ENCODE measurements around the gene LAMTOR5. TPM values are rescaled to one million over a fixed set of nuclear protein-coding genes. Genes with fewer than 3 reads are reported as not detected.

Gene LAMTOR5
- total RNA-seq, 2 experiments from 2014 or later = 105 to 108 TPM

- no peak overlapping the region for H3K4me3 Mint-ChIP-seq
- intact Hi-C loops (cut with DNase I, micrococcal nuclease) = no loop called here
Observed at GRCh38 chr1:110375490-110375889, 32.0 kb downstream of the LAMTOR5 start.

GRCh38 chr1:110370827-110371226 lies 36.7 kb downstream of the LAMTOR5 start:
- H3K4me3 Mint-ChIP-seq = no peak overlapping the region
- Histone ChIP-seq H3K27ac (ENCODE audit: low read depth in 1 of 2, low read length in 2 of 2) (no peak overlapping the region), H3K4me1 (ENCODE audit: insufficient read depth, low read length) (no peaks in the 10 kb centered on the region), H3K4me3 (ENCODE audit: low read length) (no peak overlapping the region), H3K27me3 (ENCODE audit: control insufficient read depth in 1 of 2, insufficient read depth in 2 of 2, low read length in 2 of 2) (no peaks in the 10 kb centered on the region), H3K36me3 (ENCODE audit: insufficient read depth, low read length) (peaks cover 21% of the 10 kb centered on the region), H3K9me3 (ENCODE audit: control insufficient read depth in 1 of 2, insufficient read depth in 1 of 2, low read length in 2 of 2) (no peaks in the 10 kb centered on the region)
- intact Hi-C loops (cut with DNase I, micrococcal nuclease) = no loop called here
- no peak for TF ChIP-seq CTCF (IDR thresholded peaks at IDR 0.05)
- DNase-seq (no peak), ATAC-seq (ENCODE audit: poor library complexity) (no peak)
- no peaks in the 10 kb centered on the region for H3K4me1 Mint-ChIP-seq (ENCODE audit: low read depth)
- ChIA-PET CTCF (interaction anchor here (1.0 kb wide), 1 partner anchor 163 kb away, joined by 3 read pairs; no protein-coding TSS in a partner anchor), POLR2A (no interaction called here)
- no peaks in the 10 kb centered on the region for H3K9me3 Mint-ChIP-seq
- no peaks in the 10 kb centered on the region for H3K27me3 Mint-ChIP-seq
- peaks cover 49% of the 10 kb centered on the region for H3K36me3 Mint-ChIP-seq (ENCODE audit: low read depth)
- H3K27ac Mint-ChIP-seq = no peak overlapping the region

More at GRCh38 chr1:110375490-110375889, 32.0 kb downstream of the LAMTOR5 start:
- H3K4me3 ChIP-seq (ENCODE audit: low read length) = no peak overlapping the region
- H3K27ac ChIP-seq (ENCODE audit: low read depth in 1 of 2, low read length in 2 of 2) = no peak overlapping the region
- POLR2A ChIA-PET = no interaction called here
- Mint-ChIP-seq H3K27ac (no peak overlapping the region), H3K4me1 (ENCODE audit: low read depth) (no peaks in the 10 kb centered on the region), H3K36me3 (ENCODE audit: low read depth) (peaks cover 43% of the 10 kb centered on the region), H3K27me3 (no peaks in the 10 kb centered on the region), H3K9me3 (no peaks in the 10 kb centered on the region)
- no peaks in the 10 kb centered on the region for H3K9me3 ChIP-seq (ENCODE audit: control insufficient read depth in 1 of 2, insufficient read depth in 1 of 2, low read length in 2 of 2)
- no peak for ATAC-seq (ENCODE audit: poor library complexity)
- no peak for TF ChIP-seq CTCF (IDR thresholded peaks at IDR 0.05)
- H3K4me1 ChIP-seq (ENCODE audit: insufficient read depth, low read length) = no peaks in the 10 kb centered on the region
- no peaks in the 10 kb centered on the region for H3K27me3 ChIP-seq (ENCODE audit: control insufficient read depth in 1 of 2, insufficient read depth in 2 of 2, low read length in 2 of 2)
- CTCF ChIA-PET = no interaction called here
- DNase-seq = no peak
- peaks cover 14% of the 10 kb centered on the region for H3K36me3 ChIP-seq (ENCODE audit: insufficient read depth, low read length)

- CTCF ChIA-PET = no interaction called here
- no peak overlapping the region for H3K27ac Mint-ChIP-seq
- no peak for ATAC-seq (ENCODE audit: poor library complexity)
- H3K4me3 ChIP-seq (ENCODE audit: low read length) = no peak overlapping the region
- TF ChIP-seq CTCF (IDR thresholded peaks at IDR 0.05) = no peak
- intact Hi-C loops (cut with DNase I, micrococcal nuclease) = no loop called here
- no peaks in the 10 kb centered on the region for H3K27me3 Mint-ChIP-seq
- no peaks in the 10 kb centered on the region for H3K9me3 Mint-ChIP-seq
- no peak overlapping the region for H3K4me3 Mint-ChIP-seq
- no peak overlapping the region for H3K27ac ChIP-seq (ENCODE audit: low read depth in 1 of 2, low read length in 2 of 2)
- DNase-seq = no peak
- no peaks in the 10 kb centered on the region for H3K4me1 ChIP-seq (ENCODE audit: insufficient read depth, low read length)
- peaks cover 4% of the 10 kb centered on the region for H3K4me1 Mint-ChIP-seq (ENCODE audit: low read depth)
- H3K9me3 ChIP-seq (ENCODE audit: control insufficient read depth in 1 of 2, insufficient read depth in 1 of 2, low read length in 2 of 2) = no peaks in the 10 kb centered on the region
- POLR2A ChIA-PET = no interaction called here
- peaks cover 52% of the 10 kb centered on the region for H3K36me3 Mint-ChIP-seq (ENCODE audit: low read depth)
- no peaks in the 10 kb centered on the region for H3K27me3 ChIP-seq (ENCODE audit: control insufficient read depth in 1 of 2, insufficient read depth in 2 of 2, low read length in 2 of 2)
- peaks cover 14% of the 10 kb centered on the region for H3K36me3 ChIP-seq (ENCODE audit: insufficient read depth, low read length)
Observed at GRCh38 chr1:110364221-110364620, 43.3 kb downstream of the LAMTOR5 start.

Measured in CD4-positive, alpha-beta T cell (primary cell).